IMR-90 (cell line): ENCODE data around the gene PLXDC1.

ENCODE experiments used
- RFX5 ChIP-seq: IDR thresholded peaks from 2 replicates; pipeline ENCODE4 v1.8.0; 2012; ENCODE audit warnings: low read depth, mild to moderate bottlenecking, low read length, moderate library complexity
- TF ChIP-seq, protein P1 (sequence below): conservative IDR thresholded peaks from 2 replicates; pipeline ENCODE4 v1.5.1; 2012; ENCODE audit warnings: mild to moderate bottlenecking, low read depth, low read length, improper control_type of control experiment

DNA sequence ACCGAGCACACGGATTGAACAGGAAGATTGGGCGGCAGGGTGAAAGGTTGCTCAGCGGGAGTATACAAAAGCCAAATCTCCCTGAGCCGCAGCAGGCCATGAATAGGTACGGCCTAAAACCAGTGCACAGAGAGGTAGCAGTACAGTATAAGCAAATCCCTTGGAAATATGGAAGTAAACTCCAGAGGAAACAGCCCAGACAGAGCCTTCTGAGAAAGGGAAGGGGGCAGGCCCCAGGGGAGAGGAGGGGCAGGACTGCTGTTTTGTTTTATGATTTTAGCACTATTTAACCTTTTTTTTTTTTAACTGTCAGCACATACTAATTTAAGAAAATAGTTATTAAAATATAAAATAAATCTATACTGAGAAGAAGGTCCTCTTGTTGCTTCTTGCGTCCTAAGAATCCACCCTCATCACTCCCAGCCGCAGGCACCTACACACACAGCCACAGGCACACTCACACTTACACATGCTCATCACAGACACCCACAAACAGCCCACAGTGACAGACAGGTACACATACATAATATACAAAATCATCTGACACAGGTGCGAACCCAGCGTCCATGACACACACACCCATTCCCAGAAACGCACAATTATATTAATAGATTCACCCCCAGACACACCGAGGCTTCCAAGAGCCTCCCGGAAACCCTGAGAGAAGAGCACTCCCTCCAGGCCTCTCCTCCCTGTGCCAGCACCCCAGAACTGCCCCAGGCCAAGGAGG is 12.8 kb downstream of the PLXDC1 start:
- TF ChIP-seq RFX5: no peak
- TF ChIP-seq, protein P1, sequence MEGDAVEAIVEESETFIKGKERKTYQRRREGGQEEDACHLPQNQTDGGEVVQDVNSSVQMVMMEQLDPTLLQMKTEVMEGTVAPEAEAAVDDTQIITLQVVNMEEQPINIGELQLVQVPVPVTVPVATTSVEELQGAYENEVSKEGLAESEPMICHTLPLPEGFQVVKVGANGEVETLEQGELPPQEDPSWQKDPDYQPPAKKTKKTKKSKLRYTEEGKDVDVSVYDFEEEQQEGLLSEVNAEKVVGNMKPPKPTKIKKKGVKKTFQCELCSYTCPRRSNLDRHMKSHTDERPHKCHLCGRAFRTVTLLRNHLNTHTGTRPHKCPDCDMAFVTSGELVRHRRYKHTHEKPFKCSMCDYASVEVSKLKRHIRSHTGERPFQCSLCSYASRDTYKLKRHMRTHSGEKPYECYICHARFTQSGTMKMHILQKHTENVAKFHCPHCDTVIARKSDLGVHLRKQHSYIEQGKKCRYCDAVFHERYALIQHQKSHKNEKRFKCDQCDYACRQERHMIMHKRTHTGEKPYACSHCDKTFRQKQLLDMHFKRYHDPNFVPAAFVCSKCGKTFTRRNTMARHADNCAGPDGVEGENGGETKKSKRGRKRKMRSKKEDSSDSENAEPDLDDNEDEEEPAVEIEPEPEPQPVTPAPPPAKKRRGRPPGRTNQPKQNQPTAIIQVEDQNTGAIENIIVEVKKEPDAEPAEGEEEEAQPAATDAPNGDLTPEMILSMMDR: no peak
